Endothelial cell of umbilical vein (primary cell): ENCODE measurements around the gene FAM78A.

ENCODE experiments used
- CTCF ChIP-seq, 2 donors: IDR thresholded peaks; 1 replicate in 1 of 2; 2 replicates in 1 of 2; pipeline ENCODE4 v1.5.1; 2011; ENCODE audit warnings: low read length in 2 of 2, mild to moderate bottlenecking in 2 of 2, moderate library complexity in 2 of 2, control low read depth in 1 of 2, inconsistent platforms in 1 of 2, low read depth in 1 of 2; ENCODE audit not compliant: insufficient read depth in 1 of 2; ENCODE audit errors: extremely low read depth in 1 of 2
- EZH2 ChIP-seq: IDR thresholded peaks from 2 replicates; pipeline ENCODE4 v1.6.1; 2012; ENCODE audit warnings: borderline replicate concordance, low read depth, mild to moderate bottlenecking, moderate library complexity, low read length, inconsistent platforms; ENCODE audit not compliant: severe bottlenecking
- MYC ChIP-seq: IDR thresholded peaks from one replicate; pipeline ENCODE4 v1.6.1; 2011; ENCODE audit warnings: mild to moderate bottlenecking, low read depth, low read length
- POLR2A ChIP-seq: IDR thresholded peaks from 2 replicates; pipeline ENCODE4 v1.6.1; 2012; ENCODE audit warnings: low read depth, mild to moderate bottlenecking, control low read depth, low read length
- POLR2AphosphoS5 ChIP-seq: IDR thresholded peaks from 2 replicates; pipeline ENCODE4 v1.6.1; 2012; ENCODE audit warnings: low read depth, mild to moderate bottlenecking, control low read depth, low read length, moderate library complexity; ENCODE audit not compliant: insufficient read depth

- TF ChIP-seq CTCF (IDR thresholded peaks at IDR 0.05; ENCODE audit: extremely low read depth in 1 of 2, insufficient read depth in 1 of 2, low read depth in 1 of 2, low read length in 2 of 2) (no peak), POLR2A (no peak), POLR2AphosphoS5 (no peak), MYC (no peak), EZH2 (no peak)
Observed at GRCh38 chr9:131284856-131285255, 8.5 kb upstream of the FAM78A start.
